Measurements from ENCODE around the gene ERBB4. TPM values are rescaled to one million over a fixed set of nuclear protein-coding genes. Genes with fewer than 3 reads are reported as not detected.

The ERBB4 gene
- polyA plus RNA-seq, 1 of the 3 experiments (the other 2 are of a cell fraction) = 0.05 TPM

- 23% methylated on average over 2 of the region's 2 CpGs for WGBS (ENCODE audit: low lambda C conversion rate)
- Histone ChIP-seq H3K4me2 (no peak overlapping the region), H3K9me2 (no peaks in the 10 kb centered on the region), H4K20me1 (ENCODE audit: insufficient read depth) (no peaks in the 10 kb centered on the region), H3K4me1 (ENCODE audit: control insufficient read depth in 1 of 2, insufficient read depth in 2 of 2, low read depth in 1 of 2, low read length in 1 of 2) (peaks cover 3 to 8% of the 10 kb centered on the region in 2 experiments; a peak in 3 of 4 replicates), H3K79me2 (ENCODE audit: insufficient read depth) (no peaks in the 10 kb centered on the region; the same call in 1 of the 2 replicates), H3K9me3 (no peaks in the 10 kb centered on the region), H3K27ac (ENCODE audit: low read depth in 2 of 2, low read length in 1 of 2) (no peak overlapping the region), H3K27me3 (ENCODE audit: insufficient read depth) (no peaks in the 10 kb centered on the region), H3K36me3 (replicated peaks in 1 of 2; ENCODE audit: control insufficient read depth in 1 of 2, insufficient read depth in 2 of 2, low read length in 1 of 2) (no peaks in the 10 kb centered on the region), H3K4me3 (ENCODE audit: low read depth in 2 of 2, low read length in 1 of 2) (no peak overlapping the region), H2AFZ (ENCODE audit: low read depth) (no peak overlapping the region), H3F3A (replicated peaks; ENCODE audit: insufficient read depth) (no peaks in the 10 kb centered on the region), H3K9ac (no peak overlapping the region)
- POLR2A ChIA-PET = no interaction called here
- CTCF ChIA-PET = no interaction called here
- TF ChIP-seq IRF3 (IDR thresholded peaks at IDR 0.05; ENCODE audit: low read depth, low read length) (no peak), GATA2 (CRISPR knock-in tag; IDR thresholded peaks at IDR 0.05) (no peak), ELF1 (IDR thresholded peaks at IDR 0.05) (no peak), MXI1 (IDR thresholded peaks at IDR 0.05; ENCODE audit: low read depth, low read length) (no peak), NRF1 (IDR thresholded peaks at IDR 0.05; ENCODE audit: low read depth, low read length) (no peak), USF2 (IDR thresholded peaks at IDR 0.05; ENCODE audit: borderline replicate concordance, low read depth, low read length) (no peak), POLR2AphosphoS5 (IDR thresholded peaks at IDR 0.05; ENCODE audit: low read depth, low read length) (no peak), REST (IDR thresholded peaks at IDR 0.05; ENCODE audit: low read depth, low read length) (no peak), YY1 (IDR thresholded peaks at IDR 0.05; ENCODE audit: low read depth) (no peak), TEAD4 (IDR thresholded peaks at IDR 0.05; ENCODE audit: borderline replicate concordance, insufficient read depth) (no peak), NFIC (IDR thresholded peaks at IDR 0.05; ENCODE audit: borderline replicate concordance) (no peak), EP300 (IDR thresholded peaks at IDR 0.05; ENCODE audit: borderline replicate concordance in 1 of 2, low read depth in 1 of 2, low read length in 1 of 2) (no peak), TCF12 (IDR thresholded peaks at IDR 0.05) (no peak), RXRA (IDR thresholded peaks at IDR 0.05; ENCODE audit: borderline replicate concordance, low read depth) (no peak), MEF2A (IDR thresholded peaks at IDR 0.05; ENCODE audit: borderline replicate concordance, low read depth) (no peak), SMC3 (IDR thresholded peaks at IDR 0.05; ENCODE audit: low read depth, low read length) (no peak), RAD21 (IDR thresholded peaks at IDR 0.05; ENCODE audit: low read length) (no peak)
- TF ChIP-seq, protein P1, sequence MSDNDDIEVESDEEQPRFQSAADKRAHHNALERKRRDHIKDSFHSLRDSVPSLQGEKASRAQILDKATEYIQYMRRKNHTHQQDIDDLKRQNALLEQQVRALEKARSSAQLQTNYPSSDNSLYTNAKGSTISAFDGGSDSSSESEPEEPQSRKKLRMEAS (IDR thresholded peaks at IDR 0.05; ENCODE audit: low read depth) = no peak
- TF ChIP-seq, protein P2, sequence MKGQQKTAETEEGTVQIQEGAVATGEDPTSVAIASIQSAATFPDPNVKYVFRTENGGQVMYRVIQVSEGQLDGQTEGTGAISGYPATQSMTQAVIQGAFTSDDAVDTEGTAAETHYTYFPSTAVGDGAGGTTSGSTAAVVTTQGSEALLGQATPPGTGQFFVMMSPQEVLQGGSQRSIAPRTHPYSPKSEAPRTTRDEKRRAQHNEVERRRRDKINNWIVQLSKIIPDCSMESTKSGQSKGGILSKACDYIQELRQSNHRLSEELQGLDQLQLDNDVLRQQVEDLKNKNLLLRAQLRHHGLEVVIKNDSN (IDR thresholded peaks at IDR 0.05; ENCODE audit: borderline replicate concordance, low read depth) = no peak
- no peak for DNase-seq
These were observed 1081.3 kb downstream of the ERBB4 start for GRCh38 chr2:211457325-211457724.

All from SK-N-SH (cell line).